GM21786 (cell line): ENCODE data around the gene NPC1L1.
"Not testable (repeated sequence)": the region's sequence is repeated elsewhere in the genome, so short reads cannot be mapped to it uniquely, and the experiment has no call there.

ENCODE experiments used
- ATAC-seq: cut with Tn5 transposase; IDR thresholded peaks from one replicate; pipeline ENCODE4 v1.9.1; 2021; ENCODE audit not compliant: unreplicated experiment

The NPC1L1 gene

DNA sequence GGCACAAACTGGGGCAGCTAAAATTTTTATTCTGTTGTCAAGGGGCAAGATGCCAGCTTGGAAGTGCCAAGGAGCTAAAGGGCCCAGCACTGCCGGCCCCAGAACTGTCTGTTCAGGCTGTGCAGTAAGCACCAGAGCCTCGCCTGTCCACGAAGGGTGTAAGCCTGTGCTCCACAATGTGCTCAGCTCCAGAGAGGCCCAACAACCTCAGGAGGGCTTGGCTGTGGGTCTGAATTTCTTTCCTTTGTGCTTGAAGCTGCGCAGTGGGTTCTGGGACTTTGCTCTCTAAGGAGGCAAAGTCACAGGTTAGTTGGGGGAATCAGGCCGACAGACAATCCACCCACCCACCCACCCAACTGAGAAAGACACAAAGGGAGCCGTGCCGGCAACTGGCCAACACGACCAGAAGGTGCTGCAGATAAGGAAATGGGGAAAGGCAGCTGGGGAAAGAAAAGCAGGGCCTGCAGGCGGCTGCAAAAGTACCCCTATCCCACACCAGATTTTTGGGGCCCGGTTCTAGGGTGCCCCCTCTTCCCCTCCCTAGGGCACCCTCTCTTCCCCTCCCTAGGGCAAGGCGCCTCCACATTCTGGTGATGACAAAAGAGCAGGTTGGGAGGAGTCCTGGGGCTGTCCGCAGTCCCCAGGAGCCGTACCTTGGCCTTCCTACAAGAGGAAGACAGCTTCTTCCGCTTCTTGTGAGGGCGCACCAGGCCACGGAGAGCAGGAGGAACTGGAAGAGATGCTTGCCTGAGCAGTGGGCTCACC lies 24.8 kb upstream of the NPC1L1 start:
- no peak for ATAC-seq

- ATAC-seq = no peak
These were observed 24.1 kb upstream of the NPC1L1 start for GRCh38 chr7:44565097-44565794.

GRCh38 chr7:44564606-44565005 lies 23.5 kb upstream of the NPC1L1 start:
- ATAC-seq = no peak

GRCh38 chr7:44563171-44563679 lies 22.1 kb upstream of the NPC1L1 start:
- no peak for ATAC-seq

DNA sequence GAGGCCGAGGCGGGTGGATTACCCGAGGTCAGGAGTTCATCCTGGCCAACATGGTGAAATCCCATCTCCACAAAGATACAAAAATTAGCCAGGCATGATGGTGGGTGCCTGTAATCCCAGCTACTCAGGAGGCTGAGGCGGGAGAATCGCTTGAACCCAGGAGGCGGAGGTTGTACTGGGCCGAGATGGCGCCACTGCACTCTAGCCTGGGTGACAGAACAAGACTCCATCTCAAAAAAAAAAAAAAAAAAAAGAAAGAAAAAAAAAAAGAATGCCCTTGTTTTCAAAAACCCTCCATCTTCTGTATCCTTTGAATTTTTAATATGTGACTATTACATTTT lies 21.5 kb upstream of the NPC1L1 start:
- not testable (repeated sequence) for ATAC-seq

- ATAC-seq = no peak
These were observed 21.0 kb upstream of the NPC1L1 start for GRCh38 chr7:44561962-44562621.

DNA sequence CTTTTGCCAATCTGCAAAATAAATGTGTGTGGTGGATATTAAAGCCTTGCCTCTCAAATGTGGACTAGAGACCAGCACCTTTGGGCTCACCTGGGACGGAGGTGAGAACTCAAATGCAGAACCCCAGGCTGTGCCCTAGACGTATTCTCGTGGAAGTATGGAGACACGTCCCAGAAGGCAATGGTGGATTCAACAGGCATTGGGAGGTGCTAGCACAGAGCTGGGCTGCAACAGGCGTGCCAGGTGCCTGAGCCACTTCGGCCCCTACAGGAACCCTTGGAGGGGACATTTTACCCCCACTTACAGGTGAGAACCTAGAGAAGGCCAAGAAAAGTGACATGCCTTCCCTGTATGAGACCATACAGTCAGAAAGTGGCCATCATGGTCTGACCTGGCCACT lies 20.4 kb upstream of the NPC1L1 start:
- ATAC-seq = no peak

DNA sequence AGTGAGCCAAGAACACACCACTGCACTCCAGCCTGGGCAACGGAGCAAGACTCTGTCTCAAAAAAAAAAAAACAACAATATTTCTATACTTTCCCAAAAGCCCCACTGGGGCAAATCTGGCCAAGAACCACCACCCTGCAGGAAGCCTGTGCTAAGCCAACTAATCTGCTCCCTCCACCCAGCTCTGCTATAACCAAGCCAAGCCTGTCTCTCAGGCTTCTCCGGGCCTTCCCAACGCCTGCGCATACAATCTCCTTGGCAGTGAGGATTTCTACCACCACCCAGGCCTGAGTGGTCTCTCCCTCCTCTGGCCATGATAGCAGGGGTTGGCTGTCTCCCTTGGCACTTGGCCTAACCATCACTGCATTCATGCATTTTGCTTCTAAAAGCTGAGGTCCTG lies 18.4 kb upstream of the NPC1L1 start:
- ATAC-seq = no peak

- no peak for ATAC-seq
These were observed 16.4 kb upstream of the NPC1L1 start for GRCh38 chr7:44557485-44557884.

- no peak for ATAC-seq
These were observed 14.2 kb upstream of the NPC1L1 start for GRCh38 chr7:44555350-44555749.

DNA sequence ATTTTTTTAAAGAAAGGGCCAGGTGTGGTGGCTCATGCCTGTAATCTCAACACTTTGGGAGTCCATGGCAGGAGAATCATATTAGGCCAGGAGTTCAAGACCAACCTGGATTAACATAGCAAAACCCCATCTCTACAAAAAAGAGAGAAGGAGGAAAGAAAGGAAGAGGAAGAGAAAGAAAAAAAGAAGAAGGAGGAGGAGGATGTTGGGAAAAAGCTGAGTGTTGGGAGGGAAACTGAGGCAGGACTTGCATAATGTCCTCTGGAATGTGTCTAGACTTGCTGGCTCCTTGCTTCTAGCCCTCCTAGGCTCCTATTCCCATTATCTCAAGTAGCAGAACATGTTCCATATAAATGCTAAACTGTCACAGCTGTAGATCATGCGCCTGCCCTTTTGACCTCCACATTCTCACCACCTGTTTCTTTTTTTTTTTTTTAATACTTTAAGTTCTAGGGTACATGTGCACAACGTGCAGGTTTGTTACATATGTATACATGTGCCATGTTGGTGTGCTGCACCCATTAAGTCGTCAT lies 11.4 kb upstream of the NPC1L1 start:
- not testable (repeated sequence) for ATAC-seq

GRCh38 chr7:44549457-44549856 lies 8.3 kb upstream of the NPC1L1 start:
- ATAC-seq = no peak

- no peak for ATAC-seq
These were observed 7.8 kb upstream of the NPC1L1 start for GRCh38 chr7:44548893-44549292.

DNA sequence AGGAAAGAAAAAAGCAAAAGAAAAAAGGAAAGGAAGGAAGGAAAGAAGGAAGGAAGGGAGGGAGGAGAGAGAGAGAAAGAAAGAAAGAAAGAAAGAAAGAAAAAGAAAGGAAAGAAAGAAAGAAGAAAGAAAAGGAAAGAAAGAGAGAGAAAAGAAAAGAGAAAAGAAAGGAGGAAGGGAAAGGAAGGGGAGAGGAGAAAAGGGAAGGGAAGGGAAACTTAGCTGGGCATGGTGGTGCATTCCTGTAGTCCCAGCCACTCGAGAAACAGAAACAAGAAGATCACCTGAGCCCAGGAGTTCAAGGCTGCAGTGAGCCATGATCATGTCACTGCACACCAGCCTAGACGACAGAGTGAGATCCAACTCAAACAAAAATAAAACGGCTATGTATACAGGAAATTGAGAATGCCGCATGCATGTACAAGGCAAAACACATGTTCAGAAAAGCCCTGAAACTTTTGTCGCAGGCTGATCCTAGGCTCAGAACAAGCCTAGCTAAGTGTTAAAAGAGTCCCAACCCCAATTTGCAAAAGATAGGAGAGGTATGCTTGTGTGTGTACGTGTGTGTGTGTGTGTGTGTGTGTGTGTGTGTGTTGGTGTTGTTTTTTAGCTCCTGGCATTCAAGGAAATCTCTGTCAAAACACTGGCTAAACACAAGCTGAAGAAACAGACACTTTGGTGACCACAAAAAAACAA lies 6.6 kb upstream of the NPC1L1 start:
- ATAC-seq = no peak

DNA sequence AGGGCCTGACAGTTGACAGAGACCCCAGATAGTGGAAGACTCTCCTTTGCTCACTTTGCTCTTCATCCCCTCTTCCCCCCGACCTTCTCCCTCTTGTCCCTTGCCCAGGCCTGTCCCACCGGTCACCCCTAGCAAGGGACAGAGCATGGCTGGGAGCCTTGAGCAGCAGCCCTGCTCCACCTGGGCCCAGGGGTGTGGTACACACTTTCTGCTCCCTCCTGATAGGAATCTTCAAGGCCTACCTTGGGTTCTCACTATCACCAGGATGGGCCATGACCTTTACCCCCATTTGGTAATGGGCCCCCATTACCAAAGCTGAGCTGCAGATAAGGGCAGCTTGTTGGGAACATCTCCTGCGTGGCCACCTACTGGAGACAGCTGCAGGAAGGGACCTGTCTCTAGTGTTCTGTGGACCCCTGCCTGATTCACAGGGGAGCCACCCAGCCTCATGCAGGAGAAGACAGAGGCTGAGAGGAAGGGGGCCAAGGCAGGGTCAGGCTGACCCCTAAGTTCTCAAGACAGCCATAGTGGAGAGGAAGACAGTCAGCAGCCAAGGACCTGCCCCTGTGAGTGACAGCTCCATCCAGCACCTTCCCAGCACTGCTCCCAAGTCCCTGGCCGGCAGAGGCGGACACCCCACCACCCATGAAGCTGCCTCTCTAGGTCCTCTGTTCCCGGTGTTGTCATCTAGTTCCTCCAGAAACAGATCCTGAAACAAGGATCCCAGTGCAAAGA lies 913 bp upstream of the NPC1L1 start:
- no peak for ATAC-seq

- no peak for ATAC-seq
These were observed 520 bp downstream of the NPC1L1 start for GRCh38 chr7:44540592-44541027.

- no peak for ATAC-seq
These were observed 1.2 kb downstream of the NPC1L1 start for GRCh38 chr7:44539669-44540506.

GRCh38 chr7:44538798-44539668 lies 2.1 kb downstream of the NPC1L1 start:
- ATAC-seq = no peak
